ACC112 (cell line): ENCODE data around the gene DHRSX.
A peak's percentile ranks its signal among the peaks of the same experiment; 100 is the strongest.
"Not testable (repeated sequence)": the region's sequence is repeated elsewhere in the genome, so short reads cannot be mapped to it uniquely, and the experiment has no call there.

Source experiments
- H2AFZ ChIP-seq: fragments of 200-600 bp; sonication (generic); one replicate; pipeline ENCODE4 v1.6.0; 2017; ENCODE audit warnings: antibody characterized with exemption, low read length; ENCODE audit not compliant: unreplicated experiment
- H3K27ac ChIP-seq: fragments of 200-600 bp; sonication (generic); 2 replicates; pipeline ENCODE4 v1.5.1; 2014; ENCODE audit warnings: low read depth, mild to moderate bottlenecking, antibody characterized with exemption, low read length, moderate library complexity
- H3K27me3 ChIP-seq: fragments of 200-600 bp; sonication (generic); 2 replicates; pipeline ENCODE4 v1.6.1; 2014; ENCODE audit warnings: mild to moderate bottlenecking, antibody characterized with exemption, low read length, moderate library complexity, mixed read lengths; ENCODE audit not compliant: insufficient read depth
- H3K36me3 ChIP-seq: fragments of 200-600 bp; sonication (generic); 2 replicates; pipeline ENCODE4 v1.6.1; 2016; ENCODE audit warnings: mild to moderate bottlenecking, antibody characterized with exemption, low read length, moderate library complexity, mixed read lengths; ENCODE audit not compliant: insufficient read depth
- H3K4me1 ChIP-seq: fragments of 200-600 bp; sonication (generic); one replicate; pipeline ENCODE4 v1.6.1; 2016; ENCODE audit warnings: low read length, mixed read lengths; ENCODE audit not compliant: insufficient read depth, unreplicated experiment, control insufficient read depth
- H3K4me3 ChIP-seq: fragments of 200-600 bp; sonication (generic); 2 replicates; pipeline ENCODE4 v1.5.1; 2014; ENCODE audit warnings: mild to moderate bottlenecking, low read depth, low read length
- H3K79me2 ChIP-seq: fragments of 200-600 bp; sonication (generic); one replicate; pipeline ENCODE4 v1.6.0; 2016; ENCODE audit warnings: low read length; ENCODE audit not compliant: control insufficient read depth, unreplicated experiment, insufficient read depth

The DHRSX gene

DNA sequence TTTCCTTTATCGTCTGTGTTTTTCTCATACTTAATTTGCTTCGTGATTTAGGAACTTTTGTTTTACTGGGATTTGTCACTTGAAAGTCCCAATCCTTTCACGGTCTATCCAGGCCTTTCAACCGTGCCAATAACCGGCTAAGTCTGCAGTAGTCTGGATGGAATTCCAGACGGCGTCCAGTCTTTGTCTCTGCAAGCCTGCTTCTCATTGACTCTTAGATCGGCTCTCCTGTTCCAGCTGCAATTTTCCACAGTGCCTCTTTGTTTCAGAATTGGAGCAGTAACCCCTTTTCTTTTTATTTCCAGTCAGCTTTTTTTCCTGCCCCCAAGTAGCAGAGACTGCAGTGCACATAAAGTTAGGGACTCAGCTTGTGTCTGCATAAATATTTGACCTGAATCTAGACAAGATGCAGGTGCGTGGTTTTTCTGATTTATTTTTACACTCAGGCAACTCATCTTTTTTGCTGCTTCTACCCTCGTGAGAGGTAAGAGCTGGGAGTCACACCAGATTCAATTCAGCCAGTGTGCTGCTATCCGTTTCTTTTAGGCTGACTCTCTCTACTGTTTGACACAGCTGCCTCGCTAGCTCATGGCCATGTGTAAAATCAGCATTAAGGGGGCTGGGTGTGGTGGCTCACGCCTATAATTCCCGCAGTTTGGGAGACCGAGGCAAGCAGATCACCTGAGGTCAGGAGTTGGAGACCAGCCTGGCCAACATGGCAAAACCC is 37.4 kb upstream of the DHRSX start:
- Histone ChIP-seq H3K27me3 (peaks cover 62% of the 10 kb centered on the region), H3K27ac (no peak overlapping the region), H3K36me3 (no peaks in the 10 kb centered on the region), H3K79me2 (no peaks in the 10 kb centered on the region), H3K4me3 (peak overlapping the region; percentile 46; the same call in 1 of the 2 replicates), H2AFZ (peak overlapping the region; percentile 64), H3K4me1 (no peaks in the 10 kb centered on the region)

DNA sequence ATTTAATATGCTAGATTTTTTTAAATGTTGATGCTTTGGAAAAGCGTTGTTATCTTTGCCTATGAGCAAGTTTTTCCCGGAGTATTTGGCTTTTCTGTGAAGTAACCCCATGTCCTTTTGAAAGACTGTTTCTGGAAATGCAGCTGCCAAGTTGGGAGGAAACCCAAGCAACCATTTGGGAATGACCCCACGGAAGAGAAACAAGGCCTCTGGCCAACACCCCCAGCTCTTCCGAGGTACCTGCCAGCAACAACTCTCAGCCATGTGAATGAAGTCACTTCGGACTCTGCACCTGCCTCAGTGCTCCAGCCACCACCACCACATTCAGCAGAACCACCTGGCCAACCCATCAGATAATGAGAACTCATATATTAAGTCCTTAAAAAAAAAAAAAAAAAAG is 36.2 kb upstream of the DHRSX start:
- Histone ChIP-seq H3K4me1 (no peaks in the 10 kb centered on the region), H2AFZ (no peak overlapping the region), H3K27me3 (peaks cover 54% of the 10 kb centered on the region), H3K4me3 (no peak overlapping the region), H3K79me2 (no peaks in the 10 kb centered on the region), H3K36me3 (no peaks in the 10 kb centered on the region), H3K27ac (no peak overlapping the region)

DNA sequence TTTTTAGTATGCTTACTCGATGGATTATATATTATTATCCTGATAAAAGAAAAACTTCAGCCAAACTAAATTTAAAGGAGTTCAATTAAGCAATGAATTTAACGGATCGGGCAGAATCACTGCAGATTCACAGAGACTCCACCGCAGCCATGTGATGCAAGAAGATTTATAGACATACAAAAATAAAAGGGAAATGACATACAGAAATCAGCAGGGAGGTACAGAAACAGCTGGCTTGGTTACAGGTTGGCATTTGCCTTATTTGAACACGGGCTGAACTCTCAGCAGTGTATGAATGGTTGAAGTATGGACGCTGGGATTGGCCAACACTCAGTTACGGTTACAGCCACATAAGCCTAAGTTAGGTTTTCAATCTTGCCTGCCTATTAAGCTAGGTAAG is 35.4 kb upstream of the DHRSX start:
- no peak overlapping the region for H3K27ac ChIP-seq
- no peaks in the 10 kb centered on the region for H3K4me1 ChIP-seq

DNA sequence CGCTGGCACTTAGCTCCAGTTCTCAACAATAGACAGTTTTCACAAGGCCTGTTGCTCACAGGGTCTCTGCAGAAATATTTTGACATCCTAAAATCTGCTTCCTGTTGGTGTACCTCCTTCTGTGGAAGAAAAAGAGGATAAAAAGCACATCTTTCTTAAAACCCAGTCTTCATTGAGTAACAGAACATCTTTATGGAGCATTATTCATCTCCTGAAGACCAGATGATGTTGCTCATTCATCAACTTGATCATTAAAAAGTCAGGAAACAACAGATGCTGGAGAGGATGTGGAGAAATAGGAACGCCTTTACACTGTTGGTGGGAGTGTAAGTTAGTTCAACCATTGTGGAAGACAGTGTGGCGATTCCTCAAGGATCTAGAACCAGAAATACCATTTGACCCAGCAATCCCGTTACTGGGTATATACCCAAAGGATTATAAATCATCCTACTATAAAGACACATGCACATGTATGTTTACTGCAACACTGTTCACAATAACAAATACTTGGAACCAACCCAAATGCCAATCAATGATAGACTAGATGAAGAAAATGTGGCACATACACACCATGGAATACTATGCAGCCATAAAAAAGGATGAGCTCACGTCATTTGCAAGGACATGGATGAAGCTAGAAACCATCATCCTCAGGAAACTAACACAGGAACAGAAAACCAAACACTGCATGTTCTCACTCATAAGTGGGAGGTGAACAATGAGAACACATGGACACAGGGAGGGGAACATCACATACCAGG is 33.7 kb upstream of the DHRSX start:
- H3K36me3 ChIP-seq, H2AFZ ChIP-seq, H3K4me1 ChIP-seq, H3K4me3 ChIP-seq, H3K27ac ChIP-seq, H3K79me2 ChIP-seq: not testable (repeated sequence)
- peaks cover 46% of the 10 kb centered on the region for H3K27me3 ChIP-seq

More for the DNA sequence above, 35.4 kb upstream of the DHRSX start:
- Histone ChIP-seq H3K79me2 (no peaks in the 10 kb centered on the region), H2AFZ (no peak overlapping the region), H3K4me3 (no peak overlapping the region), H3K27me3 (peaks cover 52% of the 10 kb centered on the region), H3K36me3 (no peaks in the 10 kb centered on the region)

DNA sequence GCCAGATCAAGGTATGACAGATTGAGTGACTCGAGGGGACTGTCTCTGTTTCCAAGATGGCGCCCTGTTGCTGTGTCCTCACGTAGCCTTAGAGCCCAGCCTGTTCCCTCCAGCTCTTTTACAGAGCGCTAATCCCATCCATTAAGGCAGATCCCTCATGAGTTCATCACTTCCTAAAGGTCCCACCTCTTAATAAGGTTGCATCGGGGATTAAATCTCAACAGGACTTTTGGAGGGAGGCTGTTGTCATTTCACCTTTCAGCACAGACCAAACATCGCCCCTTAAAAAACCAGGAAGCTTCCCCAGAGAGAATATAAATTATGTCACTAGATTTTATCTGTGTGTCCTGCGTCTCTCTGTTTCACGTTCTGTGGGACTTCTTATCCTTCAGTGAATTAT is 32.6 kb upstream of the DHRSX start:
- H3K36me3 ChIP-seq, result no peaks in the 10 kb centered on the region
- no peak overlapping the region for H2AFZ ChIP-seq
- H3K27me3 ChIP-seq, result peaks cover 43% of the 10 kb centered on the region
- H3K4me1 ChIP-seq, result no peaks in the 10 kb centered on the region
- H3K79me2 ChIP-seq, result no peaks in the 10 kb centered on the region
- H3K27ac ChIP-seq, result no peak overlapping the region
- H3K4me3 ChIP-seq, result no peak overlapping the region

DNA sequence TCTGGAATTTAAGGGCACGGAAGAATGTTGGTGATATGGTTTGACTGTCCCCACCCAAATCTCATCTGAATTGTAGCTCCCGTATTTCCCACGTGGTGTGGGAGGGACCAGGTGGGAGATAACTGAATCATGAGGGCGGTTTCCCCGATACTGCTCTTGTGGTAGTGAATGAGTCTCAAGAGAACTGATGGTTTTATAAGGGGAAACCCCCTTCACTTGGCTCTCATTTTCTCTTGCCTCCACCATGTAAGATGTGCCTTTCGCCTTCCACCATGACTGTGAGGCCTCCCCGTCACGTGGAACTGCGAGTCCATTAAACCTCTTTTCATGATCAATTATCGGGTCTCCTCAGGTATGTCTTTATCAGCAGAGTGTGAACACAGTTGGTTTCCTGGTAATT is 25.6 kb upstream of the DHRSX start:
- peaks cover 40% of the 10 kb centered on the region for H3K27me3 ChIP-seq
- no peaks in the 10 kb centered on the region for H3K4me1 ChIP-seq
- H3K27ac ChIP-seq, result no peak overlapping the region
- H3K79me2 ChIP-seq, result no peaks in the 10 kb centered on the region
- no peak overlapping the region for H2AFZ ChIP-seq
- no peak overlapping the region for H3K4me3 ChIP-seq
- no peaks in the 10 kb centered on the region for H3K36me3 ChIP-seq

DNA sequence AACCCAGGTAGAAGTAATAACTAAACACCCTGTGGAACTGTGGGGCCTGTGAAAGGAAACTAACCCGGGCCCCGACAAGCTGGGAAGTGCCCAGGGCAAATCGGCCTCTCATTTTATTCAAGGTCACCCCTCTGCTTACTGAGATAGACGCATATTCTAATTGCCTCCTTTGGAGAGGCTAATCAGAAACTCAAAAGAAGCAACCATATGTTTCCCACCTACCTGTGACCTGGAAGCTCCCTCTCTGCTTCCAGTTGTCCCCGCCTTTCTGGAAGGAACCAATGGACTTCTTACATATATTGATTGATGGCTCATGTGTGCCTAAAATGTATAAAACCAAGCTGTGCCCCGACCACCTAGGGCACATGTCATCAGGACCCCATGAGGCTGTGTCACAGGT is 23.1 kb upstream of the DHRSX start:
- Histone ChIP-seq H3K36me3 (no peaks in the 10 kb centered on the region), H2AFZ (no peak overlapping the region), H3K79me2 (no peaks in the 10 kb centered on the region), H3K4me1 (no peaks in the 10 kb centered on the region), H3K4me3 (no peak overlapping the region), H3K27ac (no peak overlapping the region), H3K27me3 (peaks cover 43% of the 10 kb centered on the region)

DNA sequence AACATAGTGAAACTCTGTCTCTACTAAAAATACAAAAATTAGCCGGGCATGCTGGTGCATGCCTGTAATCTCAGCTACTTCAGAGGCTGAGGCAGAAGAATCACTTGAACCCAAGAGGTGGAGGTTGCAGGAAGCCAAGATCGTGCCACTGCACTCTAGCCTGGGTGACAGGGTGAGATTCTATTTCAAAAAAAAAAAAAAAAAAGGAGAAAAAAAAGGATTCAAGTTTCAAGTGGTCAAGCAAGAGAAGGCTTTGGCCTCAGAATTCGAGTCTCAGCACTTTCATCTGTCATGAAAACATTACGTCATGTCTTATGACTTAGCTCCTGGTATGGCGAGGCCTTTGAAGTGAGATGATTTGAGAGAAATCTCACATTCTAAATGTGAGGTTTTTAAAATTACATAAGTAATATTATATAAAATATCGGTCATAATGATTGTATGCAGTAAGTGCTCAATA is 21.2 kb upstream of the DHRSX start:
- no peaks in the 10 kb centered on the region for H3K79me2 ChIP-seq
- H2AFZ ChIP-seq, result no peak overlapping the region
- H3K36me3 ChIP-seq, result no peaks in the 10 kb centered on the region
- H3K4me1 ChIP-seq, result no peaks in the 10 kb centered on the region
- no peak overlapping the region for H3K4me3 ChIP-seq
- peaks cover 41% of the 10 kb centered on the region for H3K27me3 ChIP-seq
- no peak overlapping the region for H3K27ac ChIP-seq

DNA sequence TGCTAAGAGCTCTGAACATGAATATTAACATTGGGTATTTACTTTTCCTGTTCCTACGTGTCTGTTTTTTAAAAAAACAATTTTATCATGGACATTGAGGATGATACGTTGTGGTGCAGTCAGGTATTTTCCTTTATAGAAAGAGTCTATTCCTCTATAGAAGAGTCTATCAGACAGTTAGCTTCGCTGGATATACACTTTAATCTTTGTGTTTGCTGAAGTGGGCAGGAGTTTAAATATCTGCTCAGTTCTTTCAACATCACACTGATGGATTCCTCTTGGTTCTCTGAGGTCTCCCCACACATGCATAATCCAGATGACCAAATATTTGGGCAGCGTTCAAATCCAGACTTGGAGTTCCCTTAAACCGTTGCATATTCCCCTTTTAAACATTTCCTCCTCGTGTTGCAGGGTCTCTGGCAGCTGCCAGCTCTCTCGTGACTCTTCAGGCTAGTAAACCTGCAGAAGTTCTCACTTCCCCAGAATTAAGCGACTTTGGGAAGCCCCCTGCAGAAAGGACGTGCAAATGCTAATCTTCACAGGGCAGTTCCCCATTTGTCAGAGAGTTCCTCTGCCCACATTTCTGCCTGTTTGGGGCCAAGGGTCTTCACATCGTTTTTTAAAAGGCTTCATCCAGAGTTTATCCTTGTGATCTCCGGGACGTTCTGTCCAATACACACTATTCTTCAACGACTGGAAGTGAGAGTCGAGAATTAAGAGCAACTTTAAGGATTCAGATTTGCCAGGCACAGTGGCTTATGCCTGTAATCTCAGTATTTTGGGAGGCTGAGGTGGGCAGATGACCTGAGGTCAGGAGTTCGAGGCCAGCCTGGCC is 20.5 kb upstream of the DHRSX start:
- H2AFZ ChIP-seq, result no peak overlapping the region
- H3K27ac ChIP-seq, result no peak overlapping the region
- no peaks in the 10 kb centered on the region for H3K79me2 ChIP-seq
- H3K27me3 ChIP-seq, result peaks cover 39% of the 10 kb centered on the region
- H3K4me3 ChIP-seq, result no peak overlapping the region
- H3K36me3 ChIP-seq, result no peaks in the 10 kb centered on the region
- H3K4me1 ChIP-seq, result no peaks in the 10 kb centered on the region

DNA sequence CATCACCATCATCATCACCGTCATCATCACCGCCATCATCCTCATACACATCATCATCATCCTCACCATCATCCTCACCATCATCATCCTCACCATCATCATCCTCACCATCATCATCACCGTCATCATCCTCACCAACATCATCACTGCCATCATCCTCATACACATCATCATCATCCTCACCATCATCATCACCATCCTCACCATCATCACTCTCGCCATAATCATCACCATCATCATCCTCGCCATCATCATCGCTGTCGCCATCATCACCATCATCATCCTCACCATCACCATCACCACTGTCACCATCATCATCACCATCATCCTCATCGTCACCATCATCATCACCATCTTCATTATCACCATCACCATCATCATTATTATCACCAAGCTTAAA is 19.8 kb upstream of the DHRSX start:
- Histone ChIP-seq H2AFZ (no peak overlapping the region), H3K27me3 (peaks cover 39% of the 10 kb centered on the region), H3K4me3 (no peak overlapping the region), H3K27ac (no peak overlapping the region), H3K4me1 (no peaks in the 10 kb centered on the region), H3K79me2 (no peaks in the 10 kb centered on the region), H3K36me3 (no peaks in the 10 kb centered on the region)
